Neutrophil (primary cell): ENCODE data around the gene ERGIC2.

Experiments used
- H3K27ac ChIP-seq: fragments of 200-600 bp; sonication (generic); 2 replicates; pipeline ENCODE4 v1.5.1; 2016; ENCODE audit warnings: mild to moderate bottlenecking, moderate library complexity
- H3K27me3 ChIP-seq: fragments of 200-600 bp; sonication (generic); 2 replicates; pipeline ENCODE4 v1.6.0; 2016; ENCODE audit warnings: mild to moderate bottlenecking
- H3K36me3 ChIP-seq: fragments of 200-600 bp; sonication (generic); 2 replicates; pipeline ENCODE4 v1.5.1; 2017
- H3K4me1 ChIP-seq, 2 experiments: fragments of 200-600 bp in 1 of 2; sonication (generic) in 1 of 2; 1 replicate in 1 of 2; 2 replicates in 1 of 2; pipeline versions ENCODE4 v1.5.1 to v1.6.1; 2013 to 2016; ENCODE audit warnings: low read depth in 1 of 2, low read length in 1 of 2, mild to moderate bottlenecking in 1 of 2, moderate library complexity in 1 of 2; ENCODE audit not compliant: control insufficient read depth in 1 of 2, insufficient read depth in 1 of 2
- H3K4me3 ChIP-seq, 2 experiments: fragments of 200-600 bp in 1 of 2; sonication (generic) in 1 of 2; 1 replicate in 1 of 2; 2 replicates in 1 of 2; pipeline ENCODE4 v1.5.1; 2013 to 2016; ENCODE audit warnings: low read depth in 1 of 2, low read length in 1 of 2, mild to moderate bottlenecking in 1 of 2, moderate library complexity in 1 of 2
- H3K9me3 ChIP-seq: fragments of 200-600 bp; sonication (generic); 2 replicates; pipeline ENCODE4 v1.5.1; 2016
- TF ChIP-seq, protein P1 (sequence below): fragments of 200-600 bp; sonication (generic); IDR thresholded peaks from 2 replicates; pipeline ENCODE4 v1.5.1; 2016; ENCODE audit warnings: antibody characterized with exemption

ERGIC2 gene

DNA sequence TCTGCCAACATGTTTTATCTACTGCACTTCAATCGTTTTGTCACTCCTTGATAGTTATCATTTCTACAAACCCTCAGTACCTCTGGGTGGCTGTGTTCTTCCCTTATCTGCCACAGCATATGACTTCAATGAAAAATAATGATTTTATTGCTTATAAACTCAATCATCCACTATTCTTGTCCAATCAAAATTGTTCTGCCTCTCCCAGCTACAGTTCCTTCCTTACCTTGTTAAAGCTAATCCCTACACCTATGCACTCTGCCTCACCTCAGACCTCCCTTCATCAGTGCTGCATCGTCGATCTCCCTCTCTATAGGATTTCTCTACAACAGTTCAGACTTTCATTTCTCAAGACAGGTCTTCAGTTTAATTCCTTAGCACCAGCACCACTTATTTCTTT is 58.8 kb downstream of the ERGIC2 start:
- Histone ChIP-seq H3K36me3 (peaks cover 45% of the 10 kb centered on the region), H3K4me3 (no peak overlapping the region), H3K27ac (no peak overlapping the region), H3K9me3 (no peaks in the 10 kb centered on the region), H3K4me1 (peaks cover 0 to 6% of the 10 kb centered on the region in 2 experiments), H3K27me3 (no peaks in the 10 kb centered on the region)
- TF ChIP-seq, protein P1, sequence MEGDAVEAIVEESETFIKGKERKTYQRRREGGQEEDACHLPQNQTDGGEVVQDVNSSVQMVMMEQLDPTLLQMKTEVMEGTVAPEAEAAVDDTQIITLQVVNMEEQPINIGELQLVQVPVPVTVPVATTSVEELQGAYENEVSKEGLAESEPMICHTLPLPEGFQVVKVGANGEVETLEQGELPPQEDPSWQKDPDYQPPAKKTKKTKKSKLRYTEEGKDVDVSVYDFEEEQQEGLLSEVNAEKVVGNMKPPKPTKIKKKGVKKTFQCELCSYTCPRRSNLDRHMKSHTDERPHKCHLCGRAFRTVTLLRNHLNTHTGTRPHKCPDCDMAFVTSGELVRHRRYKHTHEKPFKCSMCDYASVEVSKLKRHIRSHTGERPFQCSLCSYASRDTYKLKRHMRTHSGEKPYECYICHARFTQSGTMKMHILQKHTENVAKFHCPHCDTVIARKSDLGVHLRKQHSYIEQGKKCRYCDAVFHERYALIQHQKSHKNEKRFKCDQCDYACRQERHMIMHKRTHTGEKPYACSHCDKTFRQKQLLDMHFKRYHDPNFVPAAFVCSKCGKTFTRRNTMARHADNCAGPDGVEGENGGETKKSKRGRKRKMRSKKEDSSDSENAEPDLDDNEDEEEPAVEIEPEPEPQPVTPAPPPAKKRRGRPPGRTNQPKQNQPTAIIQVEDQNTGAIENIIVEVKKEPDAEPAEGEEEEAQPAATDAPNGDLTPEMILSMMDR = no peak

DNA sequence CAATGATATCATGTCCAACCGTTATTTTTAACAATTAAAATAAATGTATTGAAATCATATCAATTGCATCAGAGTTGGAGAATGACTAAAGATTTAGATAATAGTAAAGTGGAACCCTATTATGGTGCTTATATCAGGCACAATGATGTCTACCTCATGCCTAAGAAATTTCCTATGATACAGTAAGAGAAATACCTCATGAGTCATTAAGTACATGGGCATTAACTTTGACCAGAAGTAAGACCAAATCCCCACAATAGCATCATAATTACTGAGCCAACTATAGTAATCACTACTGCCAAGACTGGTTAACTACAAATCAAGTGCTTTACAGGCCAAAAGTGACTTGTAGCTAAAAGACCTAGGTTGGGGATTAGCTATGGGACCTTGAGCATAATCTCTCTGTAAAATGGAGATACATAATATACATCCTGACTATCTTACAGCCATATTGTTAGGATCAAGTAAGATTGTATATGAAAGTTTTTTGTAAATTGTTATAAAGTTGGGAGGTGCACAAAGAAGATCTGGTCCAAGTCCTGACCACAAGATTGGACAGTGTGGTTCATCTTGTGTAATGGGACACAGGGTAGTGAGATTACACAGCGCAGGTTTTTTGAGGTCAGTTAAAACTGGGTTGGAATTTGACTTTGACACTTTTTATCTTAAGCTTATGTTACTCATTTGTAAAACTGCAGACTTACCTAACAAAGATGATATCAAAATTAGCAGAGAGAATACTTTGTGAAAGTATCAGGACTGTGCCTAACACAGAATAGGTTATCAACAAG is 60.5 kb downstream of the ERGIC2 start:
- H3K4me1 ChIP-seq = peaks cover 0 to 6% of the 10 kb centered on the region in 2 experiments
- H3K9me3 ChIP-seq = no peaks in the 10 kb centered on the region
- no peak overlapping the region for H3K27ac ChIP-seq
- peaks cover 55% of the 10 kb centered on the region for H3K36me3 ChIP-seq
- no peak overlapping the region for H3K4me3 ChIP-seq
- no peaks in the 10 kb centered on the region for H3K27me3 ChIP-seq
- TF ChIP-seq, protein P1 = no peak

DNA sequence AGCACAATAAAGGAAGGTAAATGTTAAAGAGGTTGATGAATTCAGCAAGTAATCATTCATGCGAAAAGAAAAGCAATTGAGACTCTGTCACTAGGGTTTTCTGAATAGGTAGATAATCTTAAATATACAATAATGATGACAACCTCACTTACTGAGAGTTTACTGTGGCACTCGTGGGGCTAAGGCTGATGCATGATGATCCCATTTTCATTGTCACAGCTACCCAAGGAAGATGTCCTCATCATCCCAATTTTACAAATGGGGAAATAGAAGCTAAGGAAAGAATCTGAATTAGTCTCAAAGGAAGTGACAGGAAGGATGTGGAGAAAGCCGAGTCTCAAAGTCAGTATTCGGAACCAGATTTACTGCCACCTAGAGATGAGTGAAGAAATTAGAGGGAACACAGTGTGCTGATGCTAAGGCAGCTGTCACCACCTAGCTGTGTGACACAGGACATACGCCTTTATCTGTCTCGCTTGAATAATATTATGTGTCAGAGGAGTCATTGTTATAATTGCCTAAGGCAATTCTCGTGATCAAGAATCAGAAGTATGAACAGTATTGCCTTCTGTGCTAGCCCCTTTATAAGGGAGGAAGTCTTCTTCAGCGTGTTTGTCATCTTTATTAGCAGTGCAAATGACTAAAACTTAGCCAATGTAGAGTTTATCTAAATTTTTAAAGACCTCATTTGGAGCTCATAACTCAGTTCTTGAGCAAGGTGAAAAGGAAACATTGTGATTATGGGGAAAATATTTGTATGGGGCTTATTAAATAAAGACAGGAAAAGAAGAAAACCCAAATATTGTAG is 63.2 kb downstream of the ERGIC2 start:
- H3K9me3 ChIP-seq = no peaks in the 10 kb centered on the region
- H3K4me1 ChIP-seq = peaks cover 0 to 6% of the 10 kb centered on the region in 2 experiments
- peak overlapping the region; percentile 60 for H3K27ac ChIP-seq
- TF ChIP-seq, protein P1 = peak; percentile 42
- H3K36me3 ChIP-seq = peaks cover 64% of the 10 kb centered on the region
- no peaks in the 10 kb centered on the region for H3K27me3 ChIP-seq
- H3K4me3 ChIP-seq = no peak overlapping the region

DNA sequence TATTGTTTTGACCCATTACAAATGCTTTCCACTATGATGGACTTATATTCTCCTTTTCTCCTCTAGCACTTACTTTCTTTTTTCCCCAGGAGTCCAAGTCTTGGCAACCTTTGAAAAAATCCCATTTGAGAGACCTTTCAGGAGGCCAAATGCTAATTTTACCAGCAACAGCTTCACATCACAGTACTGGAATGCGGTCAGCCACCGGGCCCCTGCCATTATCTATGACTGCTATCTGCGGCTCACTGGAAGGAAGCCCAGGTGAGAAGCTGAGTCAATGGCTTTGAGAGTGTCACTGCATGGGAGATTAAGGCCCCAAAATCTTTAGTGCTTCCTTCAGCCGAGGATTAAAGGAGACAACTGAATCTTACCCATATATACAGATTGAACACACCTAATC is 64.2 kb downstream of the ERGIC2 start:
- Histone ChIP-seq H3K4me3 (no peak overlapping the region), H3K36me3 (peaks cover 64% of the 10 kb centered on the region), H3K9me3 (no peaks in the 10 kb centered on the region), H3K27me3 (no peaks in the 10 kb centered on the region), H3K4me1 (peaks cover 0 to 6% of the 10 kb centered on the region in 2 experiments), H3K27ac (peak overlapping the region; percentile 60)
- TF ChIP-seq, protein P1 = no peak

DNA sequence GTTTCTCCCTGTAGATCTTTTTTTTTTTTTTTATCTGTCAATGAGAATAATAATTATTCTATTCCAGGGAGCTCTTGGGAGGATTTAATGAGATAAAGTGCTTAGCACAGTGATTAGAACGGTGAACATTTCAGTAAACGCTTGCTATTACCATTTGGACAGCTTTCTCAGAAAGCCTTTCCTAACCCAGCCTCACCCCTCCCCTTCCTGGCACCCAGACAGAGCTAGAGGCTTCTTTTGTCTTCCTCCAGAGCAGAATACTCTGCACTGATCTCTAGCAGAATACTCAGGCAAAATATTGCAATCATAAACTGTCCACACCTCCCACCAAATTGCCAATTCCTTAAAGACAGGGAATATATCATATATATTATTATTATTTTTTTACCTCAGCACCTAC is 66.6 kb downstream of the ERGIC2 start:
- H3K9me3 ChIP-seq = no peaks in the 10 kb centered on the region
- H3K36me3 ChIP-seq = peaks cover 63% of the 10 kb centered on the region
- no peaks in the 10 kb centered on the region for H3K27me3 ChIP-seq
- H3K27ac ChIP-seq = no peak overlapping the region
- H3K4me3 ChIP-seq = no peak overlapping the region
- peaks cover 0 to 6% of the 10 kb centered on the region in 2 experiments for H3K4me1 ChIP-seq
- TF ChIP-seq, protein P1 = no peak
